MM.1S (cell line): ENCODE measurements around the gene DLAT.
"Not testable (repeated sequence)": the region's sequence is repeated elsewhere in the genome, so short reads cannot be mapped to it uniquely, and the experiment has no call there.

Experiments used
- DNase-seq: peaks from one replicate; pipeline ENCODE4 v3.0.0-alpha.2; 2015
- H2AFZ ChIP-seq: fragments of 300-600 bp; sonication (generic); 2 replicates; pipeline ENCODE4 v1.6.0; 2016; ENCODE audit warnings: antibody characterized with exemption, low read length
- H3F3A ChIP-seq: fragments of 300-600 bp; sonication (generic); 2 replicates; pipeline ENCODE4 v1.6.1; 2016; ENCODE audit warnings: mild to moderate bottlenecking, antibody characterized with exemption, low read length, moderate library complexity, mixed read lengths; ENCODE audit not compliant: insufficient read depth
- H3K27ac ChIP-seq: fragments of 300-600 bp; sonication (generic); 2 replicates; pipeline ENCODE4 v1.5.1; 2016; ENCODE audit warnings: mild to moderate bottlenecking, low read length
- H3K27me3 ChIP-seq: fragments of 300-600 bp; sonication (generic); replicated peaks from 2 replicates; pipeline ENCODE4 v1.6.0; 2016; ENCODE audit warnings: low read length; ENCODE audit not compliant: insufficient read depth
- H3K36me3 ChIP-seq: fragments of 300-600 bp; sonication (generic); replicated peaks from 2 replicates; pipeline ENCODE4 v1.6.1; 2016; ENCODE audit warnings: mild to moderate bottlenecking, low read length, mixed read lengths; ENCODE audit not compliant: insufficient read depth
- H3K4me1 ChIP-seq: fragments of 300-600 bp; sonication (generic); 2 replicates; pipeline ENCODE4 v1.6.1; 2016; ENCODE audit warnings: low read length, mixed read lengths
- H3K4me2 ChIP-seq: fragments of 300-600 bp; sonication (generic); 2 replicates; pipeline ENCODE4 v1.6.0; 2016; ENCODE audit warnings: low read depth, low read length
- H3K4me3 ChIP-seq: fragments of 300-600 bp; sonication (generic); 2 replicates; pipeline ENCODE4 v1.5.1; 2016; ENCODE audit warnings: low read length, mixed read lengths
- H3K79me2 ChIP-seq: fragments of 300-600 bp; sonication (generic); 2 replicates; pipeline ENCODE4 v1.6.1; 2016; ENCODE audit warnings: mixed run types, low read length, mixed read lengths
- H3K9ac ChIP-seq: fragments of 300-600 bp; sonication (generic); 2 replicates; pipeline ENCODE4 v1.6.1; 2016; ENCODE audit warnings: low read length, mixed read lengths
- H3K9me2 ChIP-seq: fragments of 300-600 bp; sonication (generic); replicated peaks from 2 replicates; pipeline ENCODE4 v1.6.1; 2016; ENCODE audit warnings: mild to moderate bottlenecking, low read length, mixed read lengths; ENCODE audit not compliant: insufficient read depth
- H3K9me3 ChIP-seq: fragments of 300-600 bp; sonication (generic); replicated peaks from 2 replicates; pipeline ENCODE4 v1.6.1; 2016; ENCODE audit warnings: mild to moderate bottlenecking, low read length, mixed read lengths; ENCODE audit not compliant: insufficient read depth
- H4K20me1 ChIP-seq: fragments of 300-600 bp; sonication (generic); 2 replicates; pipeline ENCODE4 v1.6.1; 2016; ENCODE audit warnings: mild to moderate bottlenecking, low read length, moderate library complexity, mixed read lengths; ENCODE audit not compliant: insufficient read depth
- EZH2 ChIP-seq: fragments of 300-600 bp; sonication (generic); optimal IDR thresholded peaks from 2 replicates; pipeline ENCODE3; 2017; ENCODE audit warnings: low read depth, mild to moderate bottlenecking, antibody characterized with exemption, low read length, mixed read lengths
- EZH2phosphoT487 ChIP-seq: fragments of 300-600 bp; sonication (generic); IDR thresholded peaks from 2 replicates; pipeline ENCODE4 v1.6.1; 2018; ENCODE audit warnings: antibody characterized with exemption, low read length
- TF ChIP-seq, protein P1 (sequence below): fragments of 300-600 bp; sonication (generic); IDR thresholded peaks from 2 replicates; pipeline ENCODE4 v1.5.1; 2016; ENCODE audit warnings: antibody characterized with exemption, low read length, mixed read lengths

Gene DLAT

DNA sequence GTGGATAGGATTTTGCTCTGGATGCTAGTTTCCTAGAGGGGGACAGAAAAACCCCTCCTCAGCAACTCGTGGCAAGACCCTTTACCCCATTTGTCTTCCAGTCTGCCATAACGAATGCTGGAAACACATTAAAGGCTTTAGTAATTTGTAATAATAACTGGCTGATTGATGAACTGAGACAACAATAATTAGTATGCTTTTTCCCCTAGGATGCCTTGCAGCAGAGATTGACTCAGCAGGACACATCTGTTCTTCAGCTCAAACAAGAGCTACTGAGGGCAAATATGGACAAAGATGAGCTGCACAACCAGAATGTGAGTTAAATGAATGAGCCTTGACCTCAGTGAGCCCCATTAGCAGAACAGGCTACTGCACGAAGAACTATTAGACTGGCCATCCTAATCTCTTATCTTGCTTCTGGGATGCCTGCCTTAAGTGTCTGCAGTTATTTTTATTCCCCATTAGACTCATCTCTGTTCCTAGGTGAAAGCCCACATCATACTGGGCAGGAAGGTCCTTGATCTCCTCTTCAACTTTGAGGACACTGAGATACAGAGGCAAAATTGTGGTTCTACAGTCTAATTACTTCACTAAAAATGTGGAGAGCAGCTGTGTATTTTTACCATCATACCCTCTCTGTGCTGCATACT lies 32.9 kb upstream of the DLAT start:
- Histone ChIP-seq H3K79me2 (no peaks in the 10 kb centered on the region), H3K27ac (no peak overlapping the region), H3K36me3 (no peaks in the 10 kb centered on the region), H3K4me2 (no peak overlapping the region), H3K9me3 (no peaks in the 10 kb centered on the region), H3K4me3 (no peak overlapping the region), H2AFZ (no peak overlapping the region), H4K20me1 (no peaks in the 10 kb centered on the region), H3K9ac (no peak overlapping the region), H3K9me2 (no peaks in the 10 kb centered on the region), H3K4me1 (no peaks in the 10 kb centered on the region), H3K27me3 (no peaks in the 10 kb centered on the region), H3F3A (no peaks in the 10 kb centered on the region)
- DNase-seq, result no peak
- TF ChIP-seq EZH2phosphoT487 (no peak), EZH2 (no peak)
- TF ChIP-seq, protein P1, sequence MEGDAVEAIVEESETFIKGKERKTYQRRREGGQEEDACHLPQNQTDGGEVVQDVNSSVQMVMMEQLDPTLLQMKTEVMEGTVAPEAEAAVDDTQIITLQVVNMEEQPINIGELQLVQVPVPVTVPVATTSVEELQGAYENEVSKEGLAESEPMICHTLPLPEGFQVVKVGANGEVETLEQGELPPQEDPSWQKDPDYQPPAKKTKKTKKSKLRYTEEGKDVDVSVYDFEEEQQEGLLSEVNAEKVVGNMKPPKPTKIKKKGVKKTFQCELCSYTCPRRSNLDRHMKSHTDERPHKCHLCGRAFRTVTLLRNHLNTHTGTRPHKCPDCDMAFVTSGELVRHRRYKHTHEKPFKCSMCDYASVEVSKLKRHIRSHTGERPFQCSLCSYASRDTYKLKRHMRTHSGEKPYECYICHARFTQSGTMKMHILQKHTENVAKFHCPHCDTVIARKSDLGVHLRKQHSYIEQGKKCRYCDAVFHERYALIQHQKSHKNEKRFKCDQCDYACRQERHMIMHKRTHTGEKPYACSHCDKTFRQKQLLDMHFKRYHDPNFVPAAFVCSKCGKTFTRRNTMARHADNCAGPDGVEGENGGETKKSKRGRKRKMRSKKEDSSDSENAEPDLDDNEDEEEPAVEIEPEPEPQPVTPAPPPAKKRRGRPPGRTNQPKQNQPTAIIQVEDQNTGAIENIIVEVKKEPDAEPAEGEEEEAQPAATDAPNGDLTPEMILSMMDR, result no peak

GRCh38 chr11:111996129-111996528 lies 29.1 kb upstream of the DLAT start:
- Histone ChIP-seq H3K36me3 (no peaks in the 10 kb centered on the region), H3K4me2 (no peak overlapping the region), H3K4me1 (0 out of 2 replicates have a peak, but pooled peaks cover 5% of the 10 kb centered on the region), H4K20me1 (no peaks in the 10 kb centered on the region), H3F3A (no peaks in the 10 kb centered on the region), H3K27me3 (no peaks in the 10 kb centered on the region), H3K9me3 (no peaks in the 10 kb centered on the region), H3K9me2 (no peaks in the 10 kb centered on the region), H3K4me3 (no peak overlapping the region), H3K27ac (no peak overlapping the region), H3K9ac (no peak overlapping the region), H2AFZ (no peak overlapping the region), H3K79me2 (no peaks in the 10 kb centered on the region)
- TF ChIP-seq EZH2 (no peak), EZH2phosphoT487 (no peak)
- TF ChIP-seq, protein P1, result no peak
- DNase-seq, result no peak

GRCh38 chr11:111996669-111997068 lies 28.5 kb upstream of the DLAT start:
- not testable (repeated sequence) for H3K4me1 ChIP-seq, H3K4me2 ChIP-seq, H3K27me3 ChIP-seq, H3K36me3 ChIP-seq, H4K20me1 ChIP-seq, H3K9ac ChIP-seq, H3K4me3 ChIP-seq, H2AFZ ChIP-seq, H3K27ac ChIP-seq, H3K9me2 ChIP-seq, DNase-seq, H3F3A ChIP-seq, H3K79me2 ChIP-seq, H3K9me3 ChIP-seq

DNA sequence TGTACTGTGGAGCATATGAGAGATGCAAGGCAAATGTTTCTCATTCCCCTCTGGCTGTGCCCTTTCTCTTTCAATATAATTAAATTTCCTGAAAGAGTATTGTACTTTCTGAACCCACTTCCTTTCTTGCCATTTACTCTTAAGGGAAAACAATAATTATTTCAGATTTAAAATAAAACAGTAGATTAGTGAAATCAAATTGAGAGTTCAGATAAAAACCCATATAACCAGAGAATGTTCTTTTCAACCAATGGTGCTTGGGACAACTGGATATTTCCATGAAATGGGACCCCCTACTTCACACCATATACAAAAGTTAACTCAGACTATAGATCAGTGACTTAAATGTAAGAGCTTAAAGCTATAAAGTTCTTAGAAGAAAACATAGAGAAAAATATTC lies 26.1 kb upstream of the DLAT start:
- Histone ChIP-seq H3K4me3 (no peak overlapping the region), H3K9me3 (no peaks in the 10 kb centered on the region), H3K9me2 (no peaks in the 10 kb centered on the region), H3K79me2 (no peaks in the 10 kb centered on the region), H3K27ac (no peak overlapping the region), H3K4me2 (no peak overlapping the region), H3K4me1 (0 out of 2 replicates have a peak, but pooled peaks cover 5% of the 10 kb centered on the region), H3F3A (no peaks in the 10 kb centered on the region), H2AFZ (no peak overlapping the region), H3K27me3 (no peaks in the 10 kb centered on the region), H3K9ac (no peak overlapping the region), H3K36me3 (no peaks in the 10 kb centered on the region), H4K20me1 (no peaks in the 10 kb centered on the region)
- TF ChIP-seq EZH2, result no peak
- no peak for TF ChIP-seq EZH2phosphoT487
- no peak for DNase-seq
